HepG2 (cell line): Measurements from ENCODE around the gene HES2. TPM values are rescaled to one million over a fixed set of nuclear protein-coding genes. Genes with fewer than 3 reads are reported as not detected.

Source experiments
- ERF ChIP-seq: IDR thresholded peaks from 2 replicates; pipeline ENCODE4 v1.6.1; 2018; ENCODE audit warnings: missing biosample characterization, missing genetic modification reagents
- ETS1 ChIP-seq: sonication (generic); formaldehyde crosslinking; IDR thresholded peaks from 2 replicates; pipeline ENCODE4 v1.4.0; 2020; ENCODE audit warnings: missing genetic modification reagents
- FOSL2 ChIP-seq: sonication (generic); formaldehyde crosslinking; IDR thresholded peaks from 2 replicates; pipeline ENCODE4 v1.4.0; 2020; ENCODE audit warnings: missing genetic modification reagents
- FOXP1 ChIP-seq, 2 experiments: fragments of 450-650 bp in 1 of 2; IDR thresholded peaks; 2 replicates each; pipeline ENCODE4 v1.6.1; 2017 to 2018; ENCODE audit warnings: antibody characterized with exemption in 1 of 2
- GABPB1 ChIP-seq: IDR thresholded peaks from 2 replicates; pipeline ENCODE4 v1.6.1; 2016; ENCODE audit warnings: mild to moderate bottlenecking, missing genetic modification reagents, moderate library complexity, missing compliant biosample characterization
- HDAC1 ChIP-seq: sonication (generic); formaldehyde crosslinking; IDR thresholded peaks from 2 replicates; pipeline ENCODE4 v1.5.1; 2020; ENCODE audit warnings: mild to moderate bottlenecking, missing genetic modification reagents
- KMT2A ChIP-seq: sonication (generic); formaldehyde crosslinking; IDR thresholded peaks from 2 replicates; pipeline ENCODE4 v1.4.0; 2020; ENCODE audit warnings: missing genetic modification reagents
- MXD4 ChIP-seq: IDR thresholded peaks from 2 replicates; pipeline ENCODE4 v1.6.1; 2016; ENCODE audit warnings: mild to moderate bottlenecking, missing biosample characterization, missing genetic modification reagents
- PHF21A ChIP-seq: sonication (generic); formaldehyde crosslinking; IDR thresholded peaks from 2 replicates; pipeline ENCODE4 v1.5.0; 2020; ENCODE audit warnings: mild to moderate bottlenecking, missing genetic modification reagents
- SALL2 ChIP-seq: sonication (generic); formaldehyde crosslinking; IDR thresholded peaks from 2 replicates; pipeline ENCODE4 v1.8.1; 2023; ENCODE audit warnings: mild to moderate bottlenecking, missing genetic modification reagents, inconsistent platforms
- ZBTB1 ChIP-seq: sonication (generic); formaldehyde crosslinking; IDR thresholded peaks from 2 replicates; pipeline ENCODE4 v1.4.0; 2020; ENCODE audit warnings: missing genetic modification reagents, borderline replicate concordance
- ZNF235 ChIP-seq: sonication (generic); formaldehyde crosslinking; IDR thresholded peaks from 2 replicates; pipeline ENCODE4 v1.8.1; 2023; ENCODE audit warnings: mild to moderate bottlenecking, missing genetic modification reagents, borderline replicate concordance
- ZNF766 ChIP-seq: sonication (generic); formaldehyde crosslinking; IDR thresholded peaks from 2 replicates; pipeline ENCODE4 v1.5.0; 2020; ENCODE audit warnings: missing genetic modification reagents, borderline replicate concordance
- polyA plus RNA-seq, 8 experiments: library from polyadenylated mRNA; depleted of rRNA in 3 of 8; stranded (reverse) in 7 of 8; unstranded in 1 of 8; fragments of >200 nt; fragmentation: Illumina TruSeq in 4 of 8; extraction: Trizol in 4 of 8; gene quantifications; 2 replicates each; pipeline versions ENCODE4 v1.2.1 to v1.2.3, GENCODE V29; 2011 to 2016; ENCODE audit warnings: low read depth in 4 of 8, missing spikeins in 1 of 8, mixed read lengths in 1 of 8; ENCODE audit not compliant: insufficient read depth in 1 of 8
- total RNA-seq, 5 experiments: library from RNA; depleted of rRNA; stranded (reverse); fragments of >200 nt; fragmentation: Illumina TruSeq; extraction: Trizol; gene quantifications; 2 replicates each; pipeline ENCODE4 v1.2.3, GENCODE V29; 2016; ENCODE audit warnings: low read depth in 1 of 5
- TF ChIP-seq, protein P1 (sequence below): sonication (generic); formaldehyde crosslinking; IDR thresholded peaks from 2 replicates; pipeline ENCODE4 v1.8.1; 2022; ENCODE audit warnings: low read depth, mild to moderate bottlenecking, missing genetic modification reagents
- TF ChIP-seq, protein P2 (sequence below): sonication (generic); formaldehyde crosslinking; IDR thresholded peaks from 2 replicates; pipeline ENCODE4 v1.8.0; 2022; ENCODE audit warnings: mild to moderate bottlenecking, missing genetic modification reagents
- TF ChIP-seq, protein P3 (sequence below): sonication (generic); formaldehyde crosslinking; IDR thresholded peaks from 2 replicates; pipeline ENCODE4 v1.4.0; 2020; ENCODE audit warnings: mild to moderate bottlenecking, missing genetic modification reagents
- TF ChIP-seq, protein P4 (sequence below): sonication (generic); formaldehyde crosslinking; IDR thresholded peaks from 2 replicates; pipeline ENCODE4 v1.4.0; 2020; ENCODE audit warnings: missing genetic modification reagents

Gene HES2
- total and polyA plus RNA-seq, 2 of the 13 experiments (the other 11 are each of a cell fraction or from before 2014, with no cell fraction given) = 0.11 to 0.17 TPM

DNA sequence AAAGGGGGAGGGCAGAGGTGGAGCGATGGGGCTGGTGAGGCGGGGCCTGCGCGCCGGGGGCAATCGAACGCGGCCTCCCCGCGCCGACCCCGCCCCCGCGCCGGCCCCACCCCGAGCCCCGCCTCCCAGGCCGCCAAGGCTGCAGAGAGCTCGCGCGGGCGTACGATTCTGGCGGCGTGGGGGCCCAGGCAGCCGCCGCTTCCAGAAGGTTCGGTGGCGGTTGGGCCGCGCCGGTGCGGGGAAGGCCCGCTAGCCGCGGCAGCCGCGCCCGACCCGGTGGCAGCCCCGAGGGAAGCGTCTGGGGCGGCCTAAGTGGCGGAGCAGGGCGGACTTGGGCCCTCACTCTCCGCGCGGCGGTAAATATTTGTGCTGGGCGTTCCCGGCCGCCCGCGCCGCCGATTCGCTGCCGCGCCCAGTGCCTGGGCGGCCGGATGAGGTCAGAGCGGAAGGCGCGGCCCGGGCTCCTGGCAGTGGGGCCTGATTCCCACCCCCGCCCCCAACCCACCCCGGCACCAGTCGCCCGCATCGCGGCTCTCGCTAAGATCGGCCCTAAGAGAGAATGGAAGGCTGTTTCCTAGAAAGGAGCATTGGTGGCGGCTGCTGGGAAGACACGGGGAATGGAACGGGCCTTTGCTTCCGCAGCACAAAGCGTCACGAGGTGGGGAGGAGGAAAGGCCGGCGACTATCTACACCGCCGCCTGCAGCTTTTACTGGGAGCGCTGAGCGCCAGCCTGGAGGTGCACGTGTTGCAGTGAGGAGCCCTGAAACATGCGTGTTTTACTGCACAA lies 26.1 kb downstream of the HES2 start, which contains the start of gene ACOT7 (continued):
- TF ChIP-seq, protein P1, sequence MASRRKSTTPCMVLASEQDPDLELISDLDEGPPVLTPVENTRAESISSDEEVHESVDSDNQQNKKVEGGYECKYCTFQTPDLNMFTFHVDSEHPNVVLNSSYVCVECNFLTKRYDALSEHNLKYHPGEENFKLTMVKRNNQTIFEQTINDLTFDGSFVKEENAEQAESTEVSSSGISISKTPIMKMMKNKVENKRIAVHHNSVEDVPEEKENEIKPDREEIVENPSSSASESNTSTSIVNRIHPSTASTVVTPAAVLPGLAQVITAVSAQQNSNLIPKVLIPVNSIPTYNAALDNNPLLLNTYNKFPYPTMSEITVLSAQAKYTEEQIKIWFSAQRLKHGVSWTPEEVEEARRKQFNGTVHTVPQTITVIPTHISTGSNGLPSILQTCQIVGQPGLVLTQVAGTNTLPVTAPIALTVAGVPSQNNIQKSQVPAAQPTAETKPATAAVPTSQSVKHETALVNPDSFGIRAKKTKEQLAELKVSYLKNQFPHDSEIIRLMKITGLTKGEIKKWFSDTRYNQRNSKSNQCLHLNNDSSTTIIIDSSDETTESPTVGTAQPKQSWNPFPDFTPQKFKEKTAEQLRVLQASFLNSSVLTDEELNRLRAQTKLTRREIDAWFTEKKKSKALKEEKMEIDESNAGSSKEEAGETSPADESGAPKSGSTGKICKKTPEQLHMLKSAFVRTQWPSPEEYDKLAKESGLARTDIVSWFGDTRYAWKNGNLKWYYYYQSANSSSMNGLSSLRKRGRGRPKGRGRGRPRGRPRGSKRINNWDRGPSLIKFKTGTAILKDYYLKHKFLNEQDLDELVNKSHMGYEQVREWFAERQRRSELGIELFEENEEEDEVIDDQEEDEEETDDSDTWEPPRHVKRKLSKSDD (CRISPR knock-in tag) = peak; percentile 73
- peak; percentile 57 for TF ChIP-seq PHF21A
- 0 out of 2 replicates have a peak, but pooled peaks have one; percentile 31 for TF ChIP-seq KMT2A (CRISPR knock-in tag)
- TF ChIP-seq, protein P2, sequence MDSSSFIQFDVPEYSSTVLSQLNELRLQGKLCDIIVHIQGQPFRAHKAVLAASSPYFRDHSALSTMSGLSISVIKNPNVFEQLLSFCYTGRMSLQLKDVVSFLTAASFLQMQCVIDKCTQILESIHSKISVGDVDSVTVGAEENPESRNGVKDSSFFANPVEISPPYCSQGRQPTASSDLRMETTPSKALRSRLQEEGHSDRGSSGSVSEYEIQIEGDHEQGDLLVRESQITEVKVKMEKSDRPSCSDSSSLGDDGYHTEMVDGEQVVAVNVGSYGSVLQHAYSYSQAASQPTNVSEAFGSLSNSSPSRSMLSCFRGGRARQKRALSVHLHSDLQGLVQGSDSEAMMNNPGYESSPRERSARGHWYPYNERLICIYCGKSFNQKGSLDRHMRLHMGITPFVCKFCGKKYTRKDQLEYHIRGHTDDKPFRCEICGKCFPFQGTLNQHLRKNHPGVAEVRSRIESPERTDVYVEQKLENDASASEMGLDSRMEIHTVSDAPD (CRISPR knock-in tag) = peak; percentile 25; the same call in 1 of the 2 replicates
- peak; percentile 59 for TF ChIP-seq MXD4 (CRISPR knock-in tag)
- peak; percentile 39; the same call in 1 of the 2 replicates for TF ChIP-seq ERF (CRISPR knock-in tag)
- peak; percentile 62; the same call in 1 of the 2 replicates for TF ChIP-seq ZNF235 (CRISPR knock-in tag)
- TF ChIP-seq FOXP1 (IDR thresholded peaks at IDR 0.05) = no peak
- no peak for TF ChIP-seq FOXP1 (CRISPR knock-in tag; IDR thresholded peaks at IDR 0.05)
- TF ChIP-seq SALL2 = peak; percentile 75; the same call in 1 of the 2 replicates
- TF ChIP-seq, protein P3, sequence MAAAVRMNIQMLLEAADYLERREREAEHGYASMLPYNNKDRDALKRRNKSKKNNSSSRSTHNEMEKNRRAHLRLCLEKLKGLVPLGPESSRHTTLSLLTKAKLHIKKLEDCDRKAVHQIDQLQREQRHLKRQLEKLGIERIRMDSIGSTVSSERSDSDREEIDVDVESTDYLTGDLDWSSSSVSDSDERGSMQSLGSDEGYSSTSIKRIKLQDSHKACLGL (CRISPR knock-in tag) = peak; percentile 46; the same call in 1 of the 2 replicates
- TF ChIP-seq ZNF766 (CRISPR knock-in tag) = 0 out of 2 replicates have a peak, but pooled peaks have one; percentile 65
- TF ChIP-seq ETS1 (CRISPR knock-in tag) = 0 out of 2 replicates have a peak, but pooled peaks have one; percentile 73
- TF ChIP-seq, protein P4, sequence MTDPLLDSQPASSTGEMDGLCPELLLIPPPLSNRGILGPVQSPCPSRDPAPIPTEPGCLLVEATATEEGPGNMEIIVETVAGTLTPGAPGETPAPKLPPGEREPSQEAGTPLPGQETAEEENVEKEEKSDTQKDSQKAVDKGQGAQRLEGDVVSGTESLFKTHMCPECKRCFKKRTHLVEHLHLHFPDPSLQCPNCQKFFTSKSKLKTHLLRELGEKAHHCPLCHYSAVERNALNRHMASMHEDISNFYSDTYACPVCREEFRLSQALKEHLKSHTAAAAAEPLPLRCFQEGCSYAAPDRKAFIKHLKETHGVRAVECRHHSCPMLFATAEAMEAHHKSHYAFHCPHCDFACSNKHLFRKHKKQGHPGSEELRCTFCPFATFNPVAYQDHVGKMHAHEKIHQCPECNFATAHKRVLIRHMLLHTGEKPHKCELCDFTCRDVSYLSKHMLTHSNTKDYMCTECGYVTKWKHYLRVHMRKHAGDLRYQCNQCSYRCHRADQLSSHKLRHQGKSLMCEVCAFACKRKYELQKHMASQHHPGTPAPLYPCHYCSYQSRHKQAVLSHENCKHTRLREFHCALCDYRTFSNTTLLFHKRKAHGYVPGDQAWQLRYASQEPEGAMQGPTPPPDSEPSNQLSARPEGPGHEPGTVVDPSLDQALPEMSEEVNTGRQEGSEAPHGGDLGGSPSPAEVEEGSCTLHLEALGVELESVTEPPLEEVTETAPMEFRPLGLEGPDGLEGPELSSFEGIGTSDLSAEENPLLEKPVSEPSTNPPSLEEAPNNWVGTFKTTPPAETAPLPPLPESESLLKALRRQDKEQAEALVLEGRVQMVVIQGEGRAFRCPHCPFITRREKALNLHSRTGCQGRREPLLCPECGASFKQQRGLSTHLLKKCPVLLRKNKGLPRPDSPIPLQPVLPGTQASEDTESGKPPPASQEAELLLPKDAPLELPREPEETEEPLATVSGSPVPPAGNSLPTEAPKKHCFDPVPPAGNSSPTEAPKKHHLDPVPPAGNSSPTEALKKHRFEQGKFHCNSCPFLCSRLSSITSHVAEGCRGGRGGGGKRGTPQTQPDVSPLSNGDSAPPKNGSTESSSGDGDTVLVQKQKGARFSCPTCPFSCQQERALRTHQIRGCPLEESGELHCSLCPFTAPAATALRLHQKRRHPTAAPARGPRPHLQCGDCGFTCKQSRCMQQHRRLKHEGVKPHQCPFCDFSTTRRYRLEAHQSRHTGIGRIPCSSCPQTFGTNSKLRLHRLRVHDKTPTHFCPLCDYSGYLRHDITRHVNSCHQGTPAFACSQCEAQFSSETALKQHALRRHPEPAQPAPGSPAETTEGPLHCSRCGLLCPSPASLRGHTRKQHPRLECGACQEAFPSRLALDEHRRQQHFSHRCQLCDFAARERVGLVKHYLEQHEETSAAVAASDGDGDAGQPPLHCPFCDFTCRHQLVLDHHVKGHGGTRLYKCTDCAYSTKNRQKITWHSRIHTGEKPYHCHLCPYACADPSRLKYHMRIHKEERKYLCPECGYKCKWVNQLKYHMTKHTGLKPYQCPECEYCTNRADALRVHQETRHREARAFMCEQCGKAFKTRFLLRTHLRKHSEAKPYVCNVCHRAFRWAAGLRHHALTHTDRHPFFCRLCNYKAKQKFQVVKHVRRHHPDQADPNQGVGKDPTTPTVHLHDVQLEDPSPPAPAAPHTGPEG (CRISPR knock-in tag) = peak; percentile 89
- TF ChIP-seq GABPB1 = peak; percentile 77
- TF ChIP-seq ZBTB1 (CRISPR knock-in tag) = no peak
- TF ChIP-seq FOSL2 (CRISPR knock-in tag) = no peak
- TF ChIP-seq HDAC1 (CRISPR knock-in tag) = peak; percentile 75; the same call in 1 of the 2 replicates
